ENCODE data around the gene GJB6. TPM values are rescaled to one million over a fixed set of nuclear protein-coding genes. Genes with fewer than 3 reads are reported as not detected.

Gene GJB6
- polyA plus RNA-seq, 1 of the 3 experiments (the other 2 are of a cell fraction): not detected

- H3F3A ChIP-seq (replicated peaks; ENCODE audit: insufficient read depth): no peaks in the 10 kb centered on the region
- no peak overlapping the region for H3K27ac ChIP-seq (ENCODE audit: low read depth in 2 of 2, low read length in 1 of 2)
- no peak overlapping the region for H2AFZ ChIP-seq (ENCODE audit: low read depth)
- peaks cover 59% of the 10 kb centered on the region for H3K27me3 ChIP-seq (ENCODE audit: insufficient read depth)
- H3K4me2 ChIP-seq: no peak overlapping the region
- ChIA-PET POLR2A (no interaction called here), CTCF (interaction anchor here (0.5 to 5.6 kb wide), 25 partner anchors 8 to 746 kb away, joined by 3 to 89 read pairs (median 4); no protein-coding TSS in a partner anchor)
- 0 out of 2 replicates have a peak, but pooled peaks cover 4% of the 10 kb centered on the region for H4K20me1 ChIP-seq (ENCODE audit: insufficient read depth)
- H3K79me2 ChIP-seq (ENCODE audit: insufficient read depth): no peaks in the 10 kb centered on the region
- H3K4me3 ChIP-seq (ENCODE audit: low read depth in 2 of 2, low read length in 1 of 2): no peak overlapping the region
- TF ChIP-seq RXRA (IDR thresholded peaks at IDR 0.05; ENCODE audit: borderline replicate concordance, low read depth) (no peak), MEF2A (IDR thresholded peaks at IDR 0.05; ENCODE audit: borderline replicate concordance, low read depth) (no peak), CHD2 (IDR thresholded peaks at IDR 0.05; ENCODE audit: low read length, partially characterized antibody) (no peak), RAD21 (IDR thresholded peaks at IDR 0.05; ENCODE audit: low read length) (peak; percentile 64), CTCF (IDR thresholded peaks at IDR 0.05) (peak; percentile 67), USF1 (IDR thresholded peaks at IDR 0.05; ENCODE audit: borderline replicate concordance, low read depth) (no peak), SMC3 (IDR thresholded peaks at IDR 0.05; ENCODE audit: low read depth, low read length) (peak; percentile 36), FOXM1 (IDR thresholded peaks at IDR 0.05; ENCODE audit: low read depth) (no peak), JUND (IDR thresholded peaks at IDR 0.05) (no peak)
- H3K9me2 ChIP-seq: no peaks in the 10 kb centered on the region
- WGBS (ENCODE audit: low lambda C conversion rate): 6% methylated on average over 5 of the region's 5 CpGs
- H3K4me1 ChIP-seq (ENCODE audit: control insufficient read depth in 1 of 2, insufficient read depth in 2 of 2, low read depth in 1 of 2, low read length in 1 of 2): peaks cover 0 to 11% of the 10 kb centered on the region in 2 experiments; a peak in 1 of 4 replicates
- peaks cover 7% of the 10 kb centered on the region; the same call in 1 of the 2 replicates for H3K9me3 ChIP-seq
- no peaks in the 10 kb centered on the region for H3K36me3 ChIP-seq (replicated peaks in 1 of 2; ENCODE audit: control insufficient read depth in 1 of 2, insufficient read depth in 2 of 2, low read length in 1 of 2)
- no peak overlapping the region for H3K9ac ChIP-seq
- peak; percentile 59 for DNase-seq
Observed at GRCh38 chr13:20197361-20197834, 34.7 kb downstream of the GJB6 start.

GRCh38 chr13:20195801-20196200 is 36.3 kb downstream of the GJB6 start:
- Histone ChIP-seq H3K9me3 (no peaks in the 10 kb centered on the region), H3K9ac (no peak overlapping the region), H3K27ac (ENCODE audit: low read depth in 2 of 2, low read length in 1 of 2) (no peak overlapping the region), H3K4me3 (ENCODE audit: low read depth in 2 of 2, low read length in 1 of 2) (no peak overlapping the region), H3K36me3 (replicated peaks in 1 of 2; ENCODE audit: control insufficient read depth in 1 of 2, insufficient read depth in 2 of 2, low read length in 1 of 2) (no peaks in the 10 kb centered on the region), H3F3A (replicated peaks; ENCODE audit: insufficient read depth) (peaks cover 7% of the 10 kb centered on the region), H3K9me2 (no peaks in the 10 kb centered on the region), H3K4me2 (no peak overlapping the region), H3K4me1 (ENCODE audit: control insufficient read depth in 1 of 2, insufficient read depth in 2 of 2, low read depth in 1 of 2, low read length in 1 of 2) (peaks cover 4 to 11% of the 10 kb centered on the region in 2 experiments; a peak in 1 of 4 replicates), H4K20me1 (ENCODE audit: insufficient read depth) (0 out of 2 replicates have a peak, but pooled peaks cover 4% of the 10 kb centered on the region), H3K27me3 (ENCODE audit: insufficient read depth) (peaks cover 75% of the 10 kb centered on the region), H3K79me2 (ENCODE audit: insufficient read depth) (no peaks in the 10 kb centered on the region), H2AFZ (ENCODE audit: low read depth) (no peak overlapping the region)
- no peak for TF ChIP-seq TAF1 (IDR thresholded peaks at IDR 0.05; ENCODE audit: borderline replicate concordance, low read depth, low read length)
- TF ChIP-seq EZH2phosphoT487 (IDR thresholded peaks at IDR 0.05; ENCODE audit: borderline replicate concordance, low read depth): no peak
- no peak for TF ChIP-seq MEF2A (IDR thresholded peaks at IDR 0.05; ENCODE audit: borderline replicate concordance, low read depth)
- no peak for DNase-seq
- 10% methylated on average over 8 of the region's 8 CpGs for whole genome bisulfite sequencing (ENCODE audit: low lambda C conversion rate)
- POLR2A ChIA-PET: no interaction called here
- CTCF ChIA-PET: interaction anchor here (1.3 to 5.6 kb wide), 3 partner anchors 12 to 55 kb away, joined by 3 to 89 read pairs (median 11); no protein-coding TSS in a partner anchor
